Measurements from ENCODE around the gene EIF3A.
A peak's percentile ranks its signal among the peaks of the same experiment; 100 is the strongest.
"Not testable (repeated sequence)": the region's sequence is repeated elsewhere in the genome, so short reads cannot be mapped to it uniquely, and the experiment has no call there.

EIF3A gene

GRCh38 chr10:119080521-119081259, at the start of gene EIF3A:
Gene EIF3A, minus strand, starts transcription at chr10:119080817. Its CDS starts 141 bp downstream, at chr10:119080676.
- DNase-seq, result peak; percentile 44

GRCh38 chr10:119129721-119130120, 49.1 kb upstream of the EIF3A start:
- no peak for DNase-seq

- DNase-seq, result no peak
These were observed 45.3 kb upstream of the EIF3A start for GRCh38 chr10:119125942-119126341.

GRCh38 chr10:119120875-119121274, 40.3 kb upstream of the EIF3A start:
- no peak for DNase-seq

GRCh38 chr10:119120413-119120867, 39.8 kb upstream of the EIF3A start:
- no peak for DNase-seq

GRCh38 chr10:119119400-119119799, 38.8 kb upstream of the EIF3A start:
- no peak for DNase-seq

GRCh38 chr10:119118231-119118630, 37.6 kb upstream of the EIF3A start:
- DNase-seq, result no peak

- no peak for DNase-seq
These were observed 35.8 kb upstream of the EIF3A start for GRCh38 chr10:119116326-119116951.

- no peak for DNase-seq
These were observed 35.3 kb upstream of the EIF3A start for GRCh38 chr10:119115926-119116325.

GRCh38 chr10:119113751-119114732, 33.4 kb upstream of the EIF3A start:
- DNase-seq, result no peak

GRCh38 chr10:119112056-119112455, 31.4 kb upstream of the EIF3A start:
- no peak for DNase-seq

GRCh38 chr10:119107771-119108170, 27.2 kb upstream of the EIF3A start:
- DNase-seq, result not testable (repeated sequence)

- not testable (repeated sequence) for DNase-seq
These were observed 26.5 kb upstream of the EIF3A start for GRCh38 chr10:119107106-119107505.

- not testable (repeated sequence) for DNase-seq
These were observed 25.3 kb upstream of the EIF3A start for GRCh38 chr10:119105899-119106298.

GRCh38 chr10:119105155-119105554, 24.5 kb upstream of the EIF3A start:
- no peak for DNase-seq

GRCh38 chr10:119104654-119105015, 24.0 kb upstream of the EIF3A start:
- no peak for DNase-seq

GRCh38 chr10:119103903-119104653, 23.5 kb upstream of the EIF3A start, which contains the start of gene DENND10:
Gene DENND10, plus strand, starts transcription at chr10:119104113. Its CDS starts 30 bp downstream, at chr10:119104143.
- DNase-seq, result peak; percentile 22

- no peak for DNase-seq
These were observed 22.8 kb upstream of the EIF3A start for GRCh38 chr10:119103241-119103902.

- DNase-seq, result no peak
These were observed 20.9 kb upstream of the EIF3A start for GRCh38 chr10:119101366-119102098.

- no peak for DNase-seq
These were observed 20.0 kb upstream of the EIF3A start for GRCh38 chr10:119100434-119101238.
